ENCODE results near the gene GJC2. TPM values are rescaled to one million over a fixed set of nuclear protein-coding genes. Genes with fewer than 3 reads are reported as not detected.

The GJC2 gene
- polyA plus RNA-seq, 1 of the 3 experiments (the other 2 are of a cell fraction), result 0.92 TPM

DNA sequence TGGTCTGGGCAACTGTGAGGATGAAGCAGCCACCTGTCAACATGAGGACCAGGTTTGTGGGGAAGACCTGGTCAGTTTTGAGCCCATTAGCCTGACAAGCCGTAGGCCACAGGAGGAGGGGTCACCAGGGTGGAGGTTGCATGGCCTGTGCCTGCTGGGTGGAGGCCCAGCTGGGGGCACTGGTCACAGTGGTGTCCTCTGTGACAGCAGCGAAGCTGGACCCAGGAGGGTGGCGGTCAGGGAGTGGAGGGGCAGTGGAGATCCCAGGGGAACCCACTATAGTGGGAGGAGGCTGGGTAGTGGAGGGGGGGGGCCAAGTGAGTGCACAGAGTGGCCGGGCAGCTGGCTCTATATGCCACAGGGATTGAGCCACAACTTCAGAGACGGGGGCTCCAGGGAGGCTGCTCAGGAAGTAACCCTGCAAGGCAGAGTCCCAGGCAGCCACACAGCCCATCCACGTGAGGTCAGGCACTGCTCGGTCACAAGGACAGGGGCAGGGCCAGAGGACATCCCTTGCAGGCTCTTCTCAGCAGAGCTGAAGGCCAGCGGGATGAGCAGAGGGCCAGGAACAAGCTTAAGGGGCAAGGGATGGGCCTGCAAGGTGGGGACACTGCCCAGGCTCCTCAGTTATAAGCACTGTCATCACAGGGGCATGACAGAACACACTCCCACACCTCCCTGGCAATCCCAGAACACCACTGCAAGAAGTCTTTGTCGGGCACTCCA is 44.3 kb upstream of the GJC2 start:
- no peak for DNase-seq
- TF ChIP-seq TCF12 (IDR thresholded peaks at IDR 0.05) (no peak), RFX5 (IDR thresholded peaks at IDR 0.05; ENCODE audit: low read length) (no peak), RXRA (IDR thresholded peaks at IDR 0.05; ENCODE audit: borderline replicate concordance, low read depth) (no peak), EP300 (IDR thresholded peaks at IDR 0.05; ENCODE audit: borderline replicate concordance in 1 of 2, low read depth in 1 of 2, low read length in 1 of 2) (no peak), EZH2phosphoT487 (IDR thresholded peaks at IDR 0.05; ENCODE audit: borderline replicate concordance, low read depth) (no peak), MXI1 (IDR thresholded peaks at IDR 0.05; ENCODE audit: low read depth, low read length) (no peak), CHD2 (IDR thresholded peaks at IDR 0.05; ENCODE audit: low read length, partially characterized antibody) (no peak), RCOR1 (IDR thresholded peaks at IDR 0.05; ENCODE audit: low read length) (no peak), MEF2A (IDR thresholded peaks at IDR 0.05; ENCODE audit: borderline replicate concordance, low read depth) (no peak), ELF1 (IDR thresholded peaks at IDR 0.05) (no peak), SMC3 (IDR thresholded peaks at IDR 0.05; ENCODE audit: low read depth, low read length) (no peak), GABPA (IDR thresholded peaks at IDR 0.05; ENCODE audit: low read depth) (no peak), PBX3 (IDR thresholded peaks at IDR 0.05) (no peak), FOXJ3 (CRISPR knock-in tag; IDR thresholded peaks at IDR 0.05) (no peak), NFIC (IDR thresholded peaks at IDR 0.05; ENCODE audit: borderline replicate concordance) (no peak)
- TF ChIP-seq, protein P1, sequence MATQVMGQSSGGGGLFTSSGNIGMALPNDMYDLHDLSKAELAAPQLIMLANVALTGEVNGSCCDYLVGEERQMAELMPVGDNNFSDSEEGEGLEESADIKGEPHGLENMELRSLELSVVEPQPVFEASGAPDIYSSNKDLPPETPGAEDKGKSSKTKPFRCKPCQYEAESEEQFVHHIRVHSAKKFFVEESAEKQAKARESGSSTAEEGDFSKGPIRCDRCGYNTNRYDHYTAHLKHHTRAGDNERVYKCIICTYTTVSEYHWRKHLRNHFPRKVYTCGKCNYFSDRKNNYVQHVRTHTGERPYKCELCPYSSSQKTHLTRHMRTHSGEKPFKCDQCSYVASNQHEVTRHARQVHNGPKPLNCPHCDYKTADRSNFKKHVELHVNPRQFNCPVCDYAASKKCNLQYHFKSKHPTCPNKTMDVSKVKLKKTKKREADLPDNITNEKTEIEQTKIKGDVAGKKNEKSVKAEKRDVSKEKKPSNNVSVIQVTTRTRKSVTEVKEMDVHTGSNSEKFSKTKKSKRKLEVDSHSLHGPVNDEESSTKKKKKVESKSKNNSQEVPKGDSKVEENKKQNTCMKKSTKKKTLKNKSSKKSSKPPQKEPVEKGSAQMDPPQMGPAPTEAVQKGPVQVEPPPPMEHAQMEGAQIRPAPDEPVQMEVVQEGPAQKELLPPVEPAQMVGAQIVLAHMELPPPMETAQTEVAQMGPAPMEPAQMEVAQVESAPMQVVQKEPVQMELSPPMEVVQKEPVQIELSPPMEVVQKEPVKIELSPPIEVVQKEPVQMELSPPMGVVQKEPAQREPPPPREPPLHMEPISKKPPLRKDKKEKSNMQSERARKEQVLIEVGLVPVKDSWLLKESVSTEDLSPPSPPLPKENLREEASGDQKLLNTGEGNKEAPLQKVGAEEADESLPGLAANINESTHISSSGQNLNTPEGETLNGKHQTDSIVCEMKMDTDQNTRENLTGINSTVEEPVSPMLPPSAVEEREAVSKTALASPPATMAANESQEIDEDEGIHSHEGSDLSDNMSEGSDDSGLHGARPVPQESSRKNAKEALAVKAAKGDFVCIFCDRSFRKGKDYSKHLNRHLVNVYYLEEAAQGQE (IDR thresholded peaks at IDR 0.05; ENCODE audit: low read depth, low read length), result no peak
- 78% methylated on average over 6 of the region's 9 CpGs for WGBS (ENCODE audit: low lambda C conversion rate)
- H3K9ac ChIP-seq, result no peak overlapping the region
- ChIA-PET POLR2A (no interaction called here), CTCF (no interaction called here)
- no peaks in the 10 kb centered on the region for H3K9me2 ChIP-seq
- H3K27me3 ChIP-seq (ENCODE audit: insufficient read depth), result no peaks in the 10 kb centered on the region
- no peak overlapping the region for H3K4me2 ChIP-seq
- H3K79me2 ChIP-seq (ENCODE audit: insufficient read depth), result peaks cover 43% of the 10 kb centered on the region
- peaks cover 8 to 43% of the 10 kb centered on the region in 2 experiments; a peak in 3 of 4 replicates for H3K4me1 ChIP-seq (ENCODE audit: control insufficient read depth in 1 of 2, insufficient read depth in 2 of 2, low read depth in 1 of 2, low read length in 1 of 2)
- no peaks in the 10 kb centered on the region for H3K9me3 ChIP-seq
- H3K36me3 ChIP-seq (replicated peaks in 1 of 2; ENCODE audit: control insufficient read depth in 1 of 2, insufficient read depth in 2 of 2, low read length in 1 of 2), result peaks cover 13 to 30% of the 10 kb centered on the region in 2 experiments
- H2AFZ ChIP-seq (ENCODE audit: low read depth), result no peak overlapping the region
- no peak overlapping the region for H3K4me3 ChIP-seq (ENCODE audit: low read depth in 2 of 2, low read length in 1 of 2)
- no peak overlapping the region for H3K27ac ChIP-seq (ENCODE audit: low read depth in 2 of 2, low read length in 1 of 2)
- H4K20me1 ChIP-seq (ENCODE audit: insufficient read depth), result peaks cover 15% of the 10 kb centered on the region
- H3F3A ChIP-seq (replicated peaks; ENCODE audit: insufficient read depth), result peaks cover 12% of the 10 kb centered on the region
